Coronary artery (tissue), 2 donors: ENCODE measurements around the gene GPD1.

Source experiments
- DNase-seq: peaks from one replicate; pipeline ENCODE4 v3.0.0-alpha.2; 2017; ENCODE audit warnings: low spot score
- H3K27ac ChIP-seq, 2 donors: fragments of 200-600 bp; sonication (generic); one replicate each; pipeline ENCODE4 v1.5.1; 2016 to 2019
- H3K4me3 ChIP-seq: fragments of 200-600 bp; sonication (generic); 2 replicates; pipeline ENCODE4 v1.5.1; 2016; ENCODE audit warnings: mild to moderate bottlenecking, moderate library complexity
- CTCF ChIP-seq: fragments of 200-600 bp; sonication (generic); IDR thresholded peaks from one replicate; pipeline ENCODE4 v1.5.1; 2019; ENCODE audit warnings: antibody characterized with exemption

Gene GPD1

DNA sequence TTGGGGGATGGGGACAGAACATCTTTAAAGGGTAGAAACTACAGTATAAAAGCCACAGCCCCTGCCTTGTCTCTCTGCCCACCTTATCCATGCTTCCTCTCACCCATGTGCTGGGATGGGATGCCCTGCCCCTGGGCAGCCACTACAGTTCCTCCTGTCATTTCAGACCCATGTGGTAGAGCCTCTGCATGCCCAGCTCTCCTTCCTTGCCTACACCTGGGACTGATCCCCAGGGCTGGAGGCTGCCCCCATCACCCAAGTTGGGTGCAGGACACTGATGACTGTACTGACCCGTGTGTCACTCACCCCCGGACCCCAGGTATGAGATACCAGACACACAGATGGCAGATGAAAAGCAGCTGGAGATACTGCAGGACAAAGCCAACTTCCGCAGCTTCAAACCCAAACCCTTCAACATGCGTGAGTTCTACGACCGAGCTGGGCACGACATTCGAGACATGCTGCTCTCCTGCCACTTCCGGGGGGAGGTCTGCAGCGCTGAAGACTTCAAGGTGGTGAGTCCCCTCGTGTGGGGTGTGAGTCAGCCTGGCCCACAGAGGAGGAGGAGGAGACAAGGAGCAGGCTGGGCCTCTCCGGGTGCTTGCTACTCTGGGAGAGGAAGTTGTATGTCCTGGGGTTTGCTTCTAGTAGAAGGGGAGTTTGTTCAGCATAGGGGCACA, 44.2 kb upstream of the GPD1 start:
- no peak for DNase-seq
- Histone ChIP-seq H3K27ac (no peak overlapping the region), H3K4me3 (no peak overlapping the region)
- TF ChIP-seq CTCF = no peak

- Histone ChIP-seq H3K27ac (no peak overlapping the region), H3K4me3 (no peak overlapping the region)
- TF ChIP-seq CTCF = no peak
- no peak for DNase-seq
Observed at GRCh38 chr12:50060120-50060468, 43.7 kb upstream of the GPD1 start.

DNA sequence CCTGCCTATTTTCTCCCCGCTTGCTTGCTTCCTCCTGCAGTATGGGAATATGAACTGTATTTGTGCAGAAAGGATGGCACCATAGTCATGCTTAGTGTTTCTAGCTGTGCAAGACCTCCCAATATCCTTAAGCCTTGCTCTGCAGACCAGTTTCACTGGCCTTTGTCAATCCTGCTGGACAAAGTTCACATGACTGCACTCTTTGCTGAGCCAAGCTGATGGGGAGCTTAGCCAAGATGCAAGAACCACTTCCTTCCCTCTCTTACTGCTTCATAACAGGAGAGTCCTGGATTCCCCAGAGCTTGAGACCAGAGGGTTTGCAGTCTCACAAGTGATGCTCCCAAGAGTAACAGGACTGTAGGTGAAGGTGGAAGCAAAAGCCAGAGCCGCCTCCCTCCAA, 42.6 kb upstream of the GPD1 start:
- TF ChIP-seq CTCF = no peak
- H3K4me3 ChIP-seq = no peak overlapping the region
- DNase-seq = no peak
- H3K27ac ChIP-seq = no peak overlapping the region

DNA sequence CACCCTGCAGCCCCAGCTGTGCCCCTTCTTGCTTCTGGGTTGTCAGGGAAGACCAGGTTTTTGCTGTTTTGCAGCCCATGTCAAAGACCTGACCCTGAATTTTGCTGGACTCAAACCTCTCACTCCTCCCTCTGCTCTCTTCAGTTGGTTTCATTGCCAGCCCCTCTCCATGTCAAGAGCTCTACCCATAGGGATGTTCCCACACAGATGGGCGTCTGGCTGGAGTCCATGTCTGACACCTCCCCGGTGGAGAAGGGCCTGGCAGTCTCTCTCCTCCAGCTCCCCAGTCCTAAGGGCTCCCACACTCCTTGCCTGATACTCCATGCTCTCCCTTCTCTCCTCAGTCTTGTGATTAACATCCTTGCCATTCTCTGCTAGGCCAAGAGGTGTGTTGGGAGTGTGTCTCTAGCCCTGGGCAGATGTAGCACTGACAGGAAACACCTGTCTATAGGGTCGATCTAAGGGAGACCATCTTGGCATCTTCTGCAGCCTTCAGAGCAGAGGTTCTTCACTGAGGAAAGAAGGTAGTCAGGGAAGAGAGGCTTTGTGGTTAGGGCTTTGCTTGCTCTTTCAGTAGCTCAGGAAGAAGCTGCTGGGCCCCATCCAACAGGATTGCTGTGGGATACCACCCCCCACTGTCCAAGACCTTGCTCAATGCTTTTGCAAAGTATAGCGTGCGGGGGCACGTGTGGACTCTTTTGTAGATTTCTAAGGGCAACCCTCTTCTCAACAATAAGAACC, 41.7 kb upstream of the GPD1 start:
- H3K27ac ChIP-seq = no peak overlapping the region

GRCh38 chr12:50062728-50063460, 40.9 kb upstream of the GPD1 start:
- TF ChIP-seq CTCF = no peak
- Histone ChIP-seq H3K4me3 (no peak overlapping the region), H3K27ac (no peak overlapping the region)
- DNase-seq = no peak

More for the DNA sequence above, 41.7 kb upstream of the GPD1 start:
- DNase-seq = no peak
- H3K4me3 ChIP-seq = no peak overlapping the region
- no peak for TF ChIP-seq CTCF

- Histone ChIP-seq H3K27ac (peak overlapping the region in 1 of 2 donors; percentile 45), H3K4me3 (no peak overlapping the region)
- no peak for TF ChIP-seq CTCF
- no peak for DNase-seq
Observed at GRCh38 chr12:50065726-50066310, 38.0 kb upstream of the GPD1 start.
